HG03558 (cell line): ENCODE results near the gene CDK5RAP1.

Source experiments
- ATAC-seq: cut with Tn5 transposase; IDR thresholded peaks from one replicate; pipeline ENCODE4 v1.9.1; 2021; ENCODE audit warnings: moderate number of reproducible peaks; ENCODE audit not compliant: unreplicated experiment; ENCODE audit errors: extremely low read depth

Gene CDK5RAP1

DNA sequence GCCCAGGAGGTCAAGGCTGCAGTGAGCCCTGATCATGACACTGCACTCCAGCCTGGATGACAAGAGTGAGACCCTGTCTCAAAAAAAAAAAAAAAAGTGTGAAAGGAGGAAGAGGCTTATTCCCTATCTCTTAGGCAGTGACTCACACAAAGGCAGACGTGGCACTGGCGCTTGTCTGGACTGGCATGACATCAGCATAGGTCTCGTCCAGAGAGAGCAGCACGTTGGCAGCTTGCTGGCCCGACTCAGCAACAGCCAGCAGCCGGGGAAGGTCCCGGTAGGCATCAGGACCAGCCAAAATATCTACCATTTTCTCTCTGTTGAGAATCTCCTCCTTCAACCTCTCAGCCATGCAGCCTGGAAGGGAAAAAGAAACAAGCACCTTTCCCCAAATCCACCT, 14.1 kb downstream of the CDK5RAP1 start:
- ATAC-seq = no peak

DNA sequence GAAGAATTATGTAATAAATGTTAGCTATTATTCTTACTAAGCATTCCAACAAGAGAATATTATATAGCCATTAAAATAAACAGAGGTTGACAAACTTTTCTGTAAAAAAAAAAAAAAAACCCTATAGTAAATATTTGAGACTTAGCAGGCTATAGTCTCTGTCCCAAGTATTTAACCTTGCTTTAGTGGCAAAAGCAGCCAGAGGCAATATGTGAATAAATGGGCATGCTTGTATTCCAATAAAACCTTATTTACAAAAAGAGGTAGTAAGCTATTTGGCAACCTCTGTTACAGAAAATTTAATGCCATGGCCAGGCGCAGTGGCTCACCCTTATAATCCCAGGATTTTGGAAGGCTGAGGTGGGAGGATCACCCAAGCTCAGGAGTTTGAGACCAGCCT, 14.6 kb downstream of the CDK5RAP1 start:
- no peak for ATAC-seq

DNA sequence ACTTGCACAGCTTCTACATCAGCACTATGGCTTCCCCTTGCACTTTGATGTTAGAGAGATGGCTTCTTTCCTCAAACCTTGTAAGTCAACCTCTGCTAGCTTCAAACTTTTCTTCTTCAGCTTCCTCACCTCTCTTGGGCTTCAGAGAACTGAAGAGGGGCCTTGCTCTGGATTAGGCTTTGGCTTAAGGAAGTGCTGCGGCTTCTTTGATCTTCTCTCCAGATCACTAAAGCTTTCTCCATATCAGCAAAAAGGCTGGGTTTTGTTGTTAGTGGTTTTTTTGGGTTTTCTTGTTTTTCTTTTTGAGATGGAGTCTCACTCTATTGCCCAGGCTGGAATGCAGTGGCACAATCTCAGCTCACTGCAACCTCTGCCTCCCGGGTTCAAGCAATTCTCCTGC, 24.0 kb downstream of the CDK5RAP1 start:
- no peak for ATAC-seq

DNA sequence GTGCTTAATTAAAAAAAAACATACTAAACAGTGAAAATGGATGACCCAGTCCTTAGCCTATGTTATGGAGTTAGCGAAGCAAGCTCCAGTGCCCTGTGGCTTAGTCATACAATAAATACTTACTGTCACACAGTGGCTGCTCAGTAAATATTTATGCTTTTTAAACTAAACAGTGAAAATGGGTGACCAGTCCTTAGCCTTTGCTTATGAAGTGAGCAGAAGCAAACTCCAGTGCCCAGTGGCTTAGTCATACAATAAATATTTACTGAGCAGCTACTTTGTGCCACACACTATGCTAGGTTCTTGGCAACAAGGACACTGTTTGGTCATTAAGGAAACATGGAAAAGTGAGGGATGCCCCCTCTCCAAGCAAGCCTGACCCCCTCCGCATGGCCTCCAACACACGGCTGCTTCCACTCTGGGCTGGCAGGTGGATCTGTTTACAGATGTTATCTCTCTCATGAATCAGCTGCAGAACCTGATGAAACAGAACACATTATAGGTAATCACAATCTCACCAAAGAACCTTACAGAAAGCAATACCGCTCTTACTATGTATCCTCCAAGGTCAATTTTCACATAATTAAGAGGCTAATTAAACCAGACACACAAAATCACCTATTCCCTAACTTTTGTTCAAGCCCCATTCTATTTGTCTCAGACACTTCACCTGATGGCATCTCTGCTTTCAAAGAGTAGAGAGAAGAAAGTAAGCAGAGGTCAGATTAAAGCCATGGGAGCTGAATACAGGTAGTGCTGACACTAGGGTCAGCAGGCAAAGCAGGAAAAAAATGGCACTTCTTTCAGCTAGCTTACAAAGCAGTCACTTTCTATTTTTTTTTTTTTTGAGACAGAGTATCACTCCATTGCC, 27.3 kb downstream of the CDK5RAP1 start:
- ATAC-seq = no peak

DNA sequence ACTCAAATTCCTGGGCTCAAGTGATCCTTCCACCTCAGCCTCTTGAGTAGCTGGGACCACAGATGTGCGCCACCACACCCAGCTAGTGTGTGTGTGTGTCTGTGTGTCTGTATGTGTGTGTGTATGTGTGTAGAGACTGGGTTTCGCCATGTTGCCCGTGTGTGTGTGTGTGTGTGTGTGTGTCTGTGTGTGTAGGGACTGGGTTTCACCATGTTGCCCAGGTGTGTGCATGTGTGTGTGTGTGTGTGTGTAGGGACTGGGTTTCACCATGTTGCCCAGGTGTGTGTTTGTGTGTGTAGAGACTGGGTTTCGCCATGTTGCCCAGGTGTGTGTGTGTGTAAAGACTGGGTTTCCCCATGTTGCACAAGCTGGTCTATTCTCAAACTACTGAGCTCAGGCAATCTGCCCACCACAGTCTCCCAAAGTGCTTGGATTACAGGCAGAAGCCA, 28.3 kb downstream of the CDK5RAP1 start:
- ATAC-seq = no peak

DNA sequence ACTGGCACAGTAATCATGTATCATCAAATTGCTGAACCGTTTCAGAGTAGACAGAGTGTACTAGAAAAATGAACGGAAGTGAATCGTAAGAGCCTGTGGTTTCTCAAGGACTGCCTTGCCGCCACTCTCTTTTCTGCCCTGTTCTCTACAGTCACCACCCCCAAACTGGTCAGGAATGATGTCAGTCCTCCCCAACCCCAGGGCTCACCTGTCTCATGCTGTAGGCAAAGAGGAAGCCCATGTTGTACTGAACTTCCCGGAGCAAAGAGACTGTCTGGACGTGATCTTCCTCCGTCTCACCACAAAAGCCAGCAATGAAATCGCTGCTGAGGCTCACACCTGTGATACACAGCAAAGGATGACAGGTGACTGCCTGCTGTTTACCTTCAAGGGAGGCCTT, 31.0 kb downstream of the CDK5RAP1 start:
- ATAC-seq = no peak

DNA sequence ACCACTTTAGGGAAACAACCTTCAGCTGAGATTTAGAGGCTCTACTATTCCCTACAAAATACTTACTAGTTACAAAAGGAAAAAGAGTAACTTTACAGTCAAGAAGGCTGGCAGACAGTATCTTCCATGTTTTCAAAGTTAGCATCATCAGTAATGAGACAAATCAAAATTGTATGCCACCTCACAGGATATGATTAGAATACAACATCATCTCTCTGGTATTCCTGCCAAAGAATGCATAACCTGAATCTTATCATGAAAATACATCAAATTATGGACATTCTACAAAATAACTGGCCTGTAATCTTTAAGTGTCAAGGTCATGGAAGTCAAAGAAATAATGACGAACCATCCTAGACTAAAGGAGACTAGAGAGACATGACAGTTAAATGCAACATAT, 38.4 kb downstream of the CDK5RAP1 start:
- no peak for ATAC-seq

DNA sequence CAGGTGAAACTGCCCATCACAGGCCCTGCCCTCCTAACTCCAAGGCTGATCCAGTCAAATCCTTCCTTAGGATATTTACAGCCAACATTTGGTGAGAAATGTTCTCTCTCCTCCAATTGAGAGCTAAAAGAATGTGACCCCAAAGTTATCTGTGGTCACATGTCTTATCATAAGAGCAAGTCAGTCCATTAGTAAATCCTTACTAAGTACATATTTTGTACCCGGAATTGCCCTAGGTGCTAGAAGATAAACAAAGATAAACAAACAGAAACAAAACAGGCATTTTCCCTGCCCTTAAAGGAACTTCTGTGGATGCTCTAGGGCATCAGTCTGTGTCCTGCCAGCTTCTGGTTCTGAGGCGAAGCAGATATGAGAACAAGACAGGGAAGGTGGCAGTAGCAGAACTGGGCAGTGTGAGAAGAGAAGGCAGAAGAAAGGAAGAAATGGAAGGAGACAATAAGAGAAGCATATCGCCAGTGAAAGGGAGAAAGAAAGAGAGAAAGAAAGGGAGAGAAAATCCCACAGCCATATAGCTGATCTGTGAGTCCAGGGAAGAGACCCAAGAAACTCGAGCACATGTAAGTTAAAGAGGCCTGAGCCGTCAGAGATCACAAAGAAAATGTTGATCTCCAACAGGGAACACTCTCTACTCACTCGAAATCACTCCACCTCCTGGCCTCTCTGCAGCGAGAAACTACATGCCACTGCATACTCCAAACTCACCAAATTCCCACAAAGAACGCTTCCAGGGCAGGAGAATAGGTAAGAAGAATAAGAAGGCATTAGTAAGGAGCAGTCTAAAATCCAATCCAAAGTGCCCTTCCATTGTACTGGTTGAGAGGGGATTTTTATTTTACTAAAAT, 41.7 kb downstream of the CDK5RAP1 start:
- no peak for ATAC-seq

DNA sequence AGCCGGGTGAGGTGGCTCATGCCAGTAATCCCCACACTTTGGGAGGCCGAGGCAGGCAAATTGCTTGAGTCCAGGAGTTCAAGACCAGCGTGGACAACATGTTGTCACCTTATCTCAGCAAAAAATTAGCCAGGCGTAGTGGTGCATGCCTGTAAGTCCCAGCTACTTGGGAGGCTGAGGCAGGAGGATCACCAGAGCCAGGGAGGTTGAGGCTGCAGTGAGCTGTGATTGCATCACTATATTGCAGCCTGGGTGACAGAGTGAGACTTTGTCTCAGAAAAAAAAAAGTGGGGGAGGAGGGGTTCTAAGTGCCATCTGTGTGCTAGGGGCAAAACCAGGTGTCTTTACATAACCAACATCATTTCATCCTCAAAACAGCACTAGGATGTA, 48.3 kb downstream of the CDK5RAP1 start:
- no peak for ATAC-seq

DNA sequence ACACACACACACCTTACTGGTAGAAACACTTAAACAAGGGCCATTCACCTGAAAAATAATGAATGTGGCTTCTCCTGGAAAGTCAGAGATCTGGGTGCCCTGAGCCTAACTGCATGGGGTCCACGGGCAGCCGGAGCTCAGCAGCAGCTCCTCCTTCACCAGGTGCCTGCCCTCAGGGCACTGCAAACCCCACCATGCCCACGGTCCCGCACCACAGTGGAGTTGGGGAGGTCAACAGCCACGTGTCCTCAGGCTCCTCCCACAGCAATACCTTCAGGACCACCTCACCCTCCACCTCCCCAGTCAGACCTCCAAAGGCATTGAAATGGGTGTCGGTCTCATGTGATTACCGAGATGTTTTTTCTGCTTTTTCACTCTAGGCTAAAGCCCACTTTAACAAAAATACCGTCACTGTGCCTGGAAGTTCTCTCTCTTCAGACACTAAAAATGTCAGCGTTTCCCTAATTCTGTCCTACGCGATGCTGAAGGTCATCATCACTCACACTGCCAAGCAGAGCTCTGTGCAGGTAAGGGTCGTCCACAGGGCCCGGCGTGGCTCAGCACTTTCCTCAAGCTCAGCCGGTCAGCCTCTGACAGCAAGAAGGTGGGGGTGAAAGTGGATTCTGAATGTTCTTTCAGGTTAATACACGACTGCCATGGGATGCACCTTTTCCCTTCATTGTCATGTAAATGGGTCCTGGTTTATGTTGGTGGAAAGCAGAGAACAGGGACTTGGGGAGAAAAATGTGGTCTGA, 48.9 kb downstream of the CDK5RAP1 start:
- ATAC-seq = no peak

DNA sequence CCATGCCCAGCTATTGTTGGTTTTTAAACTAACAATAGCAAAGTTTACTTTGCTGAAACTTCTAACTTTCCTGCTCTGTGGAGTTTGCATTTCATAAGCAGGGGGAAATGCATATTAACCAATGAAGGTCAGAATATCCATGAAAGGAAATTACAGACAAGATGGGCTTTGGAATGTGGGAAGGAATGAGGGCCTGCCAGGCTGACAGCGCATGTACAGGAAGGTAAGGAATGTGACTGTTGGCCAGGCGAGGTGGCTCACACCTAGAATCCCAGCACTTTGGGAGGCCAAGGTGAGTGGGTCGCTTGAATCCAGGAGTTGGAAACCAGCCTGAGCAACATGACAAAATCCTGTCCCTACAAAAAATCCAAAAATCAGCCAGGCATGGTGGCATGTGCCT, 49.6 kb downstream of the CDK5RAP1 start:
- ATAC-seq = no peak

DNA sequence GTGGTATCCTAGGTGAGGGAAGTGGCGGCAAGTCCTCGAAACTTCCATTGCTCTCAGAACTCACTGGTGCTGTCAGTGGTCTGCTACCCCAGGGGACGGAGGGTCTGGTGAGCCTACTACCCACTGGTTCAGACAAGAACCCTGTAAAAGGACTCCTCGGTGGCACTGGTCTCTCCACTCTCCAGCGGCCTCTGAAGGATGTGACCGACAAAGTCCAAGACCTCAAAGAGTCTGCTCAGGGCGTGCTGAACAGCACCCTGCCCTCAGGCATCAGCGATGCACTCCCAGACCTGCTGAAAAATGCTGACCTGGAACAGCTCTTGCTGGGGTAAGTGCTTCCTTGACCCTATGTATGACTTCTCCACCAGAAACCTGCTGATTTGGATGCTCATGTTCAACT, 51.8 kb downstream of the CDK5RAP1 start:
- ATAC-seq = no peak

DNA sequence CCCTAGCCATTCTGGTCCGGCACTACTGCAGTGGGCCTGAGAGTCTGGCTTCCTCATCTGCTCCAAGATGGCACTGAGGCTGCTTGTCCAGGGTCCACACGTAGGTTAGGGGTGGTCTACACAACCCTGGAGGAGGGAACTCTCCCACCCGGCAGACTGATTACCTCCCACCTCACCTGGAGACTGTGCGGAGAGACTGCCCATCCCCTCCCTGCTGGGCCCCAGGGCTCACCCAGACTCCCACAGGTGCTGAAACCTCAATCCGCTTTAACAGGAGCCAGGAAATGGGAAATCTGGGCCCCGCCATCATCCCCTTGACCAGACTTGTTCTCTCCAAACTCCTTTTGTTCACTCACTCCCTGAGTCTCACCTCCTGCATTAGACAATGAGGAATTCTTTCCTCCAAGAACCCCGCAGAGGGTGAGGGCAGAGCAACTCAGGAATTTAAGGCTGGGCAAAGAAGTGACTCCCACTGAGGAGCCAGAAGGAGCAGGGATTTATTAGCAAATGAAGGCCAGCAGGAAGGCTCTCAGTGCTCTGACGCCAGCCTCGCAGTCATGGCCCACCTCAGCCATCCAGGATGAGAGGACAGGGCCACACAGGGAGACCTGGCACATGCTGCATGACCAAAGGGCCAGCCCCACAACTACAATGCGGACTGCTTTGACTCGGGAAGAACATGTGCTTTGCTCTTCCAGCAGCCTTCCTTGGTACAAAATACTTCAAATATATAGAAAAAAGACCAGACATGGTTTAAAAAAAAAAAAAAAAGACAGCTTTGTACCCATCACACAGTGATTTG, 53.0 kb downstream of the CDK5RAP1 start:
- ATAC-seq = no peak

DNA sequence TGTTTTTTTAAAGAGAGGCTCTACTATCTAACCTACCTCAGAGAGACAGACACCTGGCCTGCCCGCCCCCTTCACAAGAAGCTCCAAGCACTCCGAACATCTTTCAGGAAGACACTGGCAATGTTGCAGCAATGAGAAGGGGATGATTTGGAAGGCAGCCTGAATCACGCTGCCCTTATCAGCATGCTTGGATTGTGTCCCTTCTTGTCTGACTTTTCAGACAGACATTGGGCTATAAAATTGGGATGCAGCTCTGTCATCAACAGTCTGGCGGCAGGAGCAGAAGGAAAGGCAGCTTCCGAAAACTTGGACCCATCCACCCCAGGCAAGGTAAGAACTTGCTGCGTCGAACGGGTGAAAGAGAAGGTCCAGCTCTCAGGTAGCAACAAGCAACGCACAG, 56.0 kb downstream of the CDK5RAP1 start:
- no peak for ATAC-seq

DNA sequence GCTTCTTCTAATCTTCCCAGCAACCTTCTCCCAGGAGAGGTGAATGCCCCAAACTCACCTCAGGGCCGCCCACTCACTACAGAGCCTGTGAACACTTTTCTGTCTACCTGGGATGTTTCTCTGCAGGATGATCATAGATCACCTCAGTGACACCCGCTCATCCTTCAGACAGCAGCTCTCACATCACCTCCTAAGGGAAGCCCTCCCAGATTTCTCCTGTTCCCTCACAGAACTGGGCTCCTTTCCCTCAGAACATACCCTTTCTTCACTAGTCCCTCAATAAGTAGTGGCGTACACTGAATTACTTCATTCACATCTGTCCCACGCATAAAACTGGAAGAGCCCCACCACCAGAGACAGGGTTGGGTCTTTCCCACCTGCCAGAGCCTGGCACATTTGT, 57.8 kb downstream of the CDK5RAP1 start:
- ATAC-seq = no peak

DNA sequence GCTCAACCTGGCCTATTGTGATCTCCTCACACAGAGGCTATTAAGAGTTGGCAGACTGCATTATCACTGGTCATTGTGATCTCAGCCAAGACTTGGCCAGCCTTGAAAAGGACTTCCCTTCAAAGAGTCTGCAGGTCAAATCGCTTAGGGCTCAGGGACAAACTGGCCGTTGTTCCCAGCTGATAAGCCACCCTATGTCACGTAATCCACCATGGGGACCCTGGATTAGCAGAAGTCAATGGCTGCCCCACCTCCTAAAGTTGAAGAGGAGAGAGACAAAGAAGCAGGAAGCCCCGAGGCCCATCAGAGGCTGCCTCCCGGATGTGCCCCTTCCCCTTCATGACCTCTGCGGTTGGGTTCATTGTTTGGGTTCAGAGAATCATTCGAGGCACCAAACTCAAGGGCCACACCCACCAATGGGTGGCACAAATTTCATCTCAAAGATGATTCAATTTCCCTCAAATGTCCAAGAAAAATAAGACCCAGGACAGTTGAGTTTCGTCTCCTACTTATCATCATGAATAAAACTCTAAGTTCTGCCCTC, 61.7 kb downstream of the CDK5RAP1 start:
- ATAC-seq = no peak

DNA sequence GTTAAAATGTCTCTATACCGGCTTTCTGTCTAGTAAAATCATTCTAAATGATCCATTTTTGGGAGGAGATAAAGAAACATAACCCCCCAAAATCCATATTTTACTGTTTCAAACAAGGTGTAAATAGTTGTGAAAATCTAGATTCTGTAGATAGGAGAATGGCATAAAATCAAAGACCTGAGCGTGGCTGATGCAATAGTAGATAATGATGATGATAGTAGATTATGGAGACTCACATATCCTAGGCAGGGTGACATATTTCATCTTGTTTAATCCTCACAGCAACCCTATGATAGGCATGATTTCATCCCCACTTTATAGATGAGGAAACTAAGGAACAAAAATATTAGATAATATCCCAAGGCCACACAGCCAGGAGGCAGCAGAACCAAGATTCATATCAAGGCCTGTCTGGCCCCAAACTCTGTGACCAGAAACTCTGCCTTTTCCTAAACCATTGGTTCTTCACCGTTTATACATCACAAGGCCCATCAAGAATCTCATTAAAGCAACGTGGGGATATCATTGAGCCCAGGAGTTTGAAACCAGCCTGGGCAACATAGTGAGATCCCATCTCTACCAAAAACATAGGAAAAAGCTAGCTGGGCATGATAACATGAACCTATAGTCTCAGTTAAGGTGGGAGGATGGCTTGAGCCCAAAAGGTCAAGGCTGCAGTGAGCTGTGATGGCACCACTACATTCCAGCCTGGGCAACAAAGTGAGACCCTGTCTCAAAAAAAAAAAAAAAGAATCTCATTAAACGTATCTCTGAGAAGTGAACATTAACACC, 62.7 kb downstream of the CDK5RAP1 start:
- ATAC-seq = no peak

DNA sequence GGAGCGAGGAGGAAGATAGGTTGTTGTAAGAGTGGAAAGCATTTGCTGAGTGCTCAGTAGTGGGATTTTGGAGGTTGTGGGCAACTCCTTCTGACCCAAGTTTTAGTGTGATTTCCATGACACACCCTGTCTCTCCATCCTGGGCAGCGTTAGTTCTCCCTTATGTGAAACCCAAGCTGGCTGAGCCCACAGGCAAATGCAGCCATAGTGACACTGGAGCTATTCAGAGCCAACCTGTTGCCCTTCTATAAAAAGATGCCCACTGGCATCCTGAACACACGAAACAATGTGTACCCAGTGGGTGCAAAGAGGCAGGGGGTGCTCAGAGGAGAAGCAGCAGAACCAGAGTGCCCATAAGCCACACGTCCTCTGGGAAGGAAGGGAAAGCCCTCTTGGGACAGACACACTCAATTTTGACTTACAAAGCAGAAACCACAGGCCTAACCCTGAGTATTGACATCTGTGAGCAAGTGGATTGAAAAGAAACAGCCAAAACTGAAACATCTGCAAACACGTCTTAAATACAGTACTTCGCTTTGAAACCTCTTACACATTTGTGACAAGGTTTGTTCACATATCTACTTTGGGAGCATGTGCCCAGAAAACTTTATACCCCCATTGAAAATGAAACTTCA, 63.7 kb downstream of the CDK5RAP1 start:
- ATAC-seq = no peak
